Stimulated activated CD8-positive, alpha-beta memory T cell treated with anti-CD3 and anti-CD28 coated beads, Interleukin-7, amount 100 ng/mL, for 24 hours (primary cell): Measurements from ENCODE around the gene KMT5B.
"Not testable (repeated sequence)": the region's sequence is repeated elsewhere in the genome, so short reads cannot be mapped to it uniquely, and the experiment has no call there.

Experiments
- DNase-seq: peaks from one replicate; pipeline ENCODE4 v3.0.0-alpha.2; 2020; ENCODE audit warnings: low read depth

KMT5B gene

DNA sequence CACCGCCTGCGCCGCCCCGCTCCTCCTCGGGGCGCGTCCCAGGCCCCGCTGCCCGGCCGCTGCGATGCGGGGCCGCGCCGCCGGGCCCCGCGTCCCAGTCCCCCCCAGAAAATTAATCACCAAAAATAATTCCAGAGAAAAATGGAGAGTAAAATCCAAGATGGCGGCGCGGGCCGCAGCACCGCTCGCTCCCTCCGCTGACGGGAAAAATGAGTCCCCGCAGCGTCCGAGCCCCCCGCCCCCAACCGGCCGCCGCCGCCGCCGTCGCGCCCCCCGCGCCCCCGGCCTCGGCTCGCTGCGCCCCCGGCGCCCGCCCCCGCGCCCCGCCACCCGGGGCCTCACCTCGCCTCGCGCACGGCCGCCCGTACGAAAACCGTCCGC lies at the start of gene KMT5B:
TSS of gene KMT5B (minus strand) at position 162 of the 381 bp plus-strand sequence. CDS start 23,220 bp downstream, outside the sequence.
- peak; percentile 35 for DNase-seq

GRCh38 chr11:68262544-68262827 lies 49.4 kb upstream of the KMT5B start:
- DNase-seq = no peak

- DNase-seq = no peak
Measured at GRCh38 chr11:68261749-68262543, 48.9 kb upstream of the KMT5B start.

DNA sequence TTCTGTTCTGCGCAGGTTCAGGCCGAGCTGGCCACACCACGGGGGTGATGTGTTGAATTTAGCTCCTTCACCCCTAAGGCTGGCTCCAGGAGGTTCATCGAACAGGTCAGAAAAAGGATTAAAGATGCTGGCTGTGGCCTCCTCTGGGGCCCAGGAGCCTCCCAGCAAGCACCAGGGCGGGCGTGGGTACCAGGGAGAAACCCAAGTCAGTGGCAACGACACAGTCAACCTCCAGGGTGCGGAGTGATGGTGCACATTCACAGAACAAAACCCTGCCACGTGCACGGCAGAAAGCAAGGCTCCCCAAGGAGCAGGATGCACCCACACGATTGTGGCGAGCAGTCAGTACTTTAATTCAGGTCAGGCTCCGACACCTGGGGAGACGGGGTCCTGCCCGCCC lies 47.9 kb upstream of the KMT5B start:
- no peak for DNase-seq

DNA sequence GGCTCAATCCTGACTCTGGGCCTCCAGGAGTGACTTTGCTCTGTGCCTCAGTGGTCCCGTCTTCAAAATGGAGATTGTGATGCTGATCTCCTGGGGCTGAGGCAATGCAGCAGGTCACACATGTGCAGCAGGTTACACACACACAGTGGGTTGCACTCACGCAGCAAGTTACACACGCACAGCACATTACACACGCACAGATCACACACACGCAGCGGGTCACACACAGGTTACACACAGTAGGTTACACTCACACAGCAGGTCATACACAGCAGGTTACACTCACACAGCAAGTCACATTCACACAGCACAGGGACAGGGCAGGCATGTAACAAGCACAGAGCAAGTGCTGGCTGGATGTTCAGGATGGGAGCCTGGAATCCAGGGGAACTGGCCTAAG lies 47.4 kb upstream of the KMT5B start:
- DNase-seq = no peak

DNA sequence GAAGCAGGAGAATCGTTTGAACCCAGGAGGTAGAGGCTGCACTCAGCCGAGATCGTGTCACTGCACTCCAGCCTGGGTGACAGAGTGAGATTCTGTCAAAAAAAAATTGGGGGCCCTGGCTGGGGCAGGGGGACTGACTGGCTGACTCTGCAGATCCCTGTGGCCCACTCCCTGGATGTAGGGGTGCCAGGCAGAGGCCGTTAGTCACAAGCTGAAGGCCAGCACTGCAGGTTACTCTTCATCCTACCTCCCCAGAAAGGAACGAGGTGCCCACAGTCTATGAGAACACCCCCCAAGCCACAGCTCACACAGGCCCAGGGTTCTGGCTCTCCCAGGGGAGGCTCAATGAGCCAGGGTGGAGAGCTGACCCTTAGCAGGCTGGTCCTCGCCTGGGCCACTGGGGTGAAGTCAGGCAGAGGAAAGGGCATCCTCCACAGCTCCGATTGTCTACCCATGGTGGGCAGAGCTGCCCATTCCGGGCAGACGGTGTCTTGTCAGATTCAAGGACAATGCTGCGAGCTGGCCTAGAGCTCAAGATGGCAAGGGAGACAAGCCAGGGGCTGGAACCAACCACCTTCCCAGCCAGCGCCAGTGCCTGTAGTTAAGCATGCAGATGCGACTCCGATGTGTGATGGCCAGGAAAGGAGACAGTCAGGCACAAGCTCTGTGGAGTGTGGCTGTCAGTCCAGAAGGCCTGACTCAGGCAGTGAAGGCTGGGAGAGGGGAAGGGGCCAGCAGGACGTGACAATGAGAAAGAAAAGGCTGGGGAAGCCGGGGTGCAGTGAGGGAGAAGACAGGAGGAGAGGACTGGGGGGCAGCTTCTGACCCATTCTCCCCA lies 46.2 kb upstream of the KMT5B start:
- no peak for DNase-seq

DNA sequence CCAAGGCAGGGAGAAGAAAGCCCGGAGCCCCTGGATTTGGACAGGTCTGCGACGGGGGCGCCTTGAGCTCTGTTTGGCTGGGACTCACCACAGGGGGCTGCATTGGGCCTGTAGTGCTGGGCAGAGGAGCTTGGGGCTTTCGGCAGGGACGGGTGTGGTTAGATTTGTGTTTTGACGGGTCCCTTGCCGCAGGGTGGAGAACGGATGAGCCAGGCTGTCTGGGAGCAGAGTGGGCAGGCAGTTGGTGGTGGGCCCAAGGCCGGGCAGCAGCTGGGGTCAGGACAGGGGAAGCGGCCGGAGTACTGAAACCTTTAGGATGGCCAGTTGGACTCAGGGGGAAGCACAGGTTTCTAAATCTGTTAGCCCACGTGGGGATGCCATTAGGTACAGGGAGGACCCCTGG lies 45.3 kb upstream of the KMT5B start:
- no peak for DNase-seq

GRCh38 chr11:68257477-68258362 lies 44.6 kb upstream of the KMT5B start:
- peak; percentile 95 for DNase-seq

DNA sequence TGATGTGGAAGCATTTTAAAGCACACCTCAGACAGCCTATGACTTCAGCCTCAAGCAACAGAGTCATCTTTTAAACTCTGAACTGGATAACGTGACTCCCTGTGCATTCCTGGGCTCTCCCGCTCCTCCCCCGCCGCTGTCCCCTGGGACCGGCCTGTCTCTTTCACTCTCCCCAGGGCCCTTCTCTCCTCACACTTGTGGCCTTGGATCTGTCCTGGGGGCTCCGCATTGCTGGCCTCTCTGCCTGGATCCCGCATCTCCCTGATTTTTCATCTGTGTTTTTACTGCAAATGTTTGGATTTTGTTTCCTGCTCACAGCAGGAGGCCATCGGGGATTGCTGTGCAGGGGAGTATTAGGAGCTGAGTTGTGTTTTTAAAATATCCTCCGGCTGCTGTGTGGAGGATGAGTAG lies 43.2 kb upstream of the KMT5B start:
- DNase-seq = no peak

DNA sequence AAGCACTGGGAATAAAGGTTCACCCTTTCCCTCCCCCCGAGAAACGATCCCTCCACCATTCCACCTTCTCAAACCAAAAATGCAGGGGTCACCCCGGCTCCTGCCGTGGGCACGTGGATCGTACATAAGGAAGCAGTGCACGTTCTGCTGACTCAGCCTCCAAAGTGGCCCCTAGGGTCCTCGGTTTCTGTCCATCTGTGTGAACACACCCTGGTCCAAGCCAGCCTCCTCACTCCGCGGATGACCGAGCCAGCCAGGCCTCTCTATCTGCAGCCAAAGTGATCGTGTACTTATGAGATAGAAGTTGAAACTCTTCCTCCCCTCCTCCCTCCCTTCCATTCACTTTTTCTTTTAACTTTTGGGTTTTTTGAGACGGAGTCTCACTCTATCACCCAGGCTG lies 42.4 kb upstream of the KMT5B start:
- DNase-seq = no peak

- no peak for DNase-seq
Measured at GRCh38 chr11:68254421-68254820, 41.3 kb upstream of the KMT5B start.

DNA sequence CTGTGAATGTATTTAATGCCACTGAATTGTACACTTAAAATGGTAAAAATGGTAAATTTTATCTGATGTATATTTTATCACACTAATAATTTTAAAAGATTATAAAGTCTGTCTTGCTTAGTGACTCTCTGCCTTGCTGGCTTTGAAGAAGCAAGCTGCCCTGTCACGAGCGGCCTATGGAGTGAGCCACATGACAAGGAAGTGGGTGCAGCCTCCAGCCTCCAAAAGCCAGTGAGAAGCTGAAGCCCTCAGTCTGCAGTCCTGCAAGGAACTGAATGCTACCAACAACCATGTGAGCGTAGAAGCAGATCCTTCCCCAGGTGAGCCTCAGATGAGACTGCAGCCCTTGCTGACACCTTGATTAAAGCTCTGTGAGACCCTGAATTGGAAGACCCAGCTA lies 38.7 kb upstream of the KMT5B start:
- DNase-seq = no peak

- DNase-seq = not testable (repeated sequence)
Measured at GRCh38 chr11:68244912-68245311, 31.8 kb upstream of the KMT5B start.

- DNase-seq = not testable (repeated sequence)
Measured at GRCh38 chr11:68243847-68244246, 30.8 kb upstream of the KMT5B start.

DNA sequence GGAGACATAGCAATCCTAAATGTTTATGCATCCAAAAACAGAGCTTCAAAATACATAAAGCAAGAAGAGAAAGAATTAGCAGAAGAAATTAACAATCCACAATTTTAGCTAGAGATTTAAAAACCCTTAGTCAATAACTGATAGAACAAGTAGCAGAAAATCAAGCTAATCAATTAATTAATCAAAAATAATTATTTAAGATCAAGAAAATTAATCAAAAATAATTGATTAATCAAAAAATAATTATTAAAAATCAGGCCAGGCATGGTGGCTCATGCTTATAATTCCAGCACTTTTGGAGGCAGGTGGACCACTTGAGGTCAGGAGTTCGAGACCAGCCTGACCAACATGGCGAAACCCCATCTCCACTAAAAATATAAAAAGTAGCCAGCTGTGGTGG lies 29.5 kb upstream of the KMT5B start:
- no peak for DNase-seq

DNA sequence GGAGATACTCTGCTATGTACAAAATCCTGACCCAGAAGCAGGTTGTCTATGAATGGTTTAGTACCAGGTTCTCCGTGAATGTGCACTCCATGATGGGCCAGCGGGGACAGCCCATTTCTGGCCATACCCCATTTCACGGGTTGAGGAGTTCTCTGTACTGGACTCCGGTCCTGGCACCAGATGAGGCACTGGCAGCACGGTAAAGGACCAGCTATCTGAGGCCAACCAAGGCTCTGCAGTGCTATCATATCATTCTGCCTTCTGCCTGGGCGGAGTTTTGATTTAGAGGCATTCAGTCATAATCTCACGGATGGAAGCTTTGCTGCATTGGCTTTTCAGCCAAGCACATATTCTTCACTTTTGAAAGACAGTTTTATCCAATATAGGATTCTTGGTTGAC lies 18.5 kb upstream of the KMT5B start:
- DNase-seq = no peak

DNA sequence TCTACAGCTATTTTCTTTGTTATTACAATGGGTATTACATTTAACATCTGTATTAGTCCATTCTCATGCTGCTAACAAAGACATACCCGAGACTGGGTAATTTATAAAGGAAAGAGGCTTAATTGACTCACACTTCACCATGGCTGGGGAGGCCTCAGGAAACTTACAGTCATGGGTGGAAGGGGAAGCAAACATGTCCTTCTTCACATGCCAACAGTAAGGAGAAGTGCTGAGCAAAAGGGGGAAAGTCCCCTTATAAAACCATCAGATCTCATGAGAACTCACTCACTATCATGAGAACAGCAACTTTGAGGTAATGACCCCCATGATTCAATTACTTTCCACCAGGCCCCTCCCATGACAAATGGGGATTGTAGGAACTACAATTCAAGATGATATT lies 16.5 kb upstream of the KMT5B start:
- DNase-seq = no peak

DNA sequence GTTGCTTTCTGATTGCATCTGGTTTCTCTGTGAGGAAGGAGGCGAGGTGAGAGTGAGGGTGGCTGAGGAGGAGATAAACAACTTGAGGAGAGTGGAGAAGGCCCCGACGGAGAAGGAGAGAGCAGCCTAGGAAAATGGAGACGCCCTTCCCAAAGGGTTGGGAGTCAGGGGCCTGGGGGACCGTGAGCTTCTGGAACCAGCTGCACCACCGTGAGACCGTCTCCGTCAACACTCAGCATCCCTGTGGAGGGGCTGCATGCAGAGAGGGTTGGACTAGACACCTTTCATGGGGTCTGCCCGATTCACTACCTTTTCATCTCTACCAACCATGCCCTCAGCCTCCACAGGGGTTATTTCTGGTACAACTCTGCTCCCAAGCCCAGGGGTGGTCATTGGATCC lies 13.3 kb upstream of the KMT5B start:
- DNase-seq = no peak

DNA sequence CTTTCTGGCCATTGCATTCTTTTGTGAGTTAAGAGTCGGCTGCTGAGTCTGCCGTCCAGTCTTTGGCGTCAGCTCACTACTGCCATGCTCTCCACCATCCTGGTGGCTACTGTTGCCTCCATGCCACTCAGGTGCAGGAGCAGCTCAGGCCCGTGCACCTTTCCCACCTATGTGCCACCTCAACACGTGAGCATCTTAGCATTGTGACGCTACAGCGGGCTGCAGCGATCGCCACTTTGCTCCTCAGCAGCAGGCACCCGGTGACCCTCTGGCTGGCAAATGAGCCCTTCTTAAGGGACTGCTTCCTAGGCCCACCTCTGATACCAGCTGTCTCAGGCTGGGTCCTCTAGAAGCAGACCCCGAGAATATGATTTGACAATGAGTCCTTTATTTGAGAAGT lies 11.5 kb upstream of the KMT5B start:
- DNase-seq = no peak

- no peak for DNase-seq
Measured at GRCh38 chr11:68223275-68223674, 10.2 kb upstream of the KMT5B start.

- no peak for DNase-seq
Measured at GRCh38 chr11:68221406-68221805, 8.3 kb upstream of the KMT5B start.

DNA sequence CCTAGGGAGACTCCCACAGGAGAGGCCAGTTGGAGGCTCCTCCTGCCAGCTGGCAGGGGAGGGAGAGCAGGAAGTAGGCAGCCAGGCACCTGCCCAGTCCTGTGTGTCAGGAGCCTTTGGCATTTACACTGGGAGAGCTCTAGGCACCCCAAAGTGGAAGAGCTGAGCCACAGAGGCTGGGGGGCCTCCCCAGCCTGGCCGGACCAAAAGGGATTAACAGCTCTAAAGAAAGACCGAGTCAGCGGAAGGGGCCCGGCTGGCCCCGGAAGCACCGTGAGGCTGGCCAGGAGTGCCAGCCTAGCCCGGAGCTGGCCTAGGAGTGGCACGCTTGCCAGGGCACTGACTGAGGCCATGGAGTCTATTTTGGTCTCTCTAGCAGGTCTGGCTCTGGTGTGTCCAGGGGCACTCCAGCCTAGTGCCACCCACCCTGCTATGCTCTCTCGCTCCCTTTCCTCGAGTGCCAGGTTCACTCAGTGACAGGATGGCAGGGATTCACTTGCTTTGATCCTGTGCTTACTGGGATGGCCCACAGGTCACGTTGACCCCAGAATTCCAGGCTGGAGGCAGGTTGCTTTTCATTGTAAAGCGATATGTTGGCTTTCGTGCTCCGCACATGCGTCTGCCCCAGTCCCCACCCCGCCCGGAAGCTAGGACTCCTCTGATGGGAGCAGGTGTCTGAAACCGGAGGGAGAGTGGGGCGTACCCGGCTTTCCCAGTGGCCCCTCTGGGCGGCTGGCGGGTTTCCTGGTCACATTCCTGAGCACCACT lies 3.3 kb upstream of the KMT5B start:
- DNase-seq = no peak
